ENCODE results near the gene IL17C.

DNA sequence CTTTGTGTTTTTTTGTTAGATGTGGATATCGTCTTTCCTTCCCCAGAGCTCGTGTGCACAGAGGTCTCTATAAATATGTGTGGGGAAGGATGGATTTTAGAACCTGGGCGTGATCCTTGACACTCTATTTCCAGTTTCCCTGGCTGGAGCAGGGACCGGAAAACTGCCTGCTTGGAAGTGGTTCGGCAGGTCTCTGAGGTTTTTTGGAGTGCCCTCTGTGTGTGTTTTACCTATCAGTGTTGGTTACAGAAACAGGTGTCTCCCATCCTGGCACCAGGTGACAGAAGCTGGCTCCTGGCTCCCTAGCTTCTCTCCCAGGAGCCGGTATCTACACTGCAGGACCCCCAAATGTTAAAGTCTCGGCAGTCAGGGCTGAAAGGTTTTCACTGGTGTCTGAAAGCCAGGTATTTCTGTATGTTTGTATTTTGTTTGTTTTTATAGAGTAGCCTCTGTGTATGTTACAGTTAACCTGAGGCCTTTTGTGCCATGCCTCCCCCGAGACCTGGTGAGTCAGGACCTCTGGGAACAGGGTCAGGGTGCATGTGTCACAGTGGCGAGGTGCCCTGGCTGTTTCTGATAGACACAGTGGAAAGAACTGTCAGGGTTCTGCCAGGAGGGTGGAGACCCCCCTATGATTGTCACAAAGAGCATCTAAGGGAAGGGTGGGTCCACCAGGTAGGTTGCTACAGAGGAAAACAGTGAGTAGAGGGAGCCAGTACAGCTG is 36.9 kb upstream of the IL17C start:
- TF ChIP-seq, protein P1, sequence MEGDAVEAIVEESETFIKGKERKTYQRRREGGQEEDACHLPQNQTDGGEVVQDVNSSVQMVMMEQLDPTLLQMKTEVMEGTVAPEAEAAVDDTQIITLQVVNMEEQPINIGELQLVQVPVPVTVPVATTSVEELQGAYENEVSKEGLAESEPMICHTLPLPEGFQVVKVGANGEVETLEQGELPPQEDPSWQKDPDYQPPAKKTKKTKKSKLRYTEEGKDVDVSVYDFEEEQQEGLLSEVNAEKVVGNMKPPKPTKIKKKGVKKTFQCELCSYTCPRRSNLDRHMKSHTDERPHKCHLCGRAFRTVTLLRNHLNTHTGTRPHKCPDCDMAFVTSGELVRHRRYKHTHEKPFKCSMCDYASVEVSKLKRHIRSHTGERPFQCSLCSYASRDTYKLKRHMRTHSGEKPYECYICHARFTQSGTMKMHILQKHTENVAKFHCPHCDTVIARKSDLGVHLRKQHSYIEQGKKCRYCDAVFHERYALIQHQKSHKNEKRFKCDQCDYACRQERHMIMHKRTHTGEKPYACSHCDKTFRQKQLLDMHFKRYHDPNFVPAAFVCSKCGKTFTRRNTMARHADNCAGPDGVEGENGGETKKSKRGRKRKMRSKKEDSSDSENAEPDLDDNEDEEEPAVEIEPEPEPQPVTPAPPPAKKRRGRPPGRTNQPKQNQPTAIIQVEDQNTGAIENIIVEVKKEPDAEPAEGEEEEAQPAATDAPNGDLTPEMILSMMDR (IDR thresholded peaks at IDR 0.05) = no peak
- no peak for TF ChIP-seq ZFX (IDR thresholded peaks at IDR 0.05; ENCODE audit: borderline replicate concordance)

Data from 22Rv1 (cell line).